GM18868 (cell line): ENCODE data around the gene RAP1B.
"Not testable (repeated sequence)": the region's sequence is repeated elsewhere in the genome, so short reads cannot be mapped to it uniquely, and the experiment has no call there.

ENCODE experiments used
- ATAC-seq: cut with Tn5 transposase; IDR thresholded peaks from one replicate; pipeline ENCODE4 v1.9.1; 2021; ENCODE audit warnings: mild to moderate bottlenecking, moderate library complexity; ENCODE audit not compliant: unreplicated experiment

RAP1B gene

DNA sequence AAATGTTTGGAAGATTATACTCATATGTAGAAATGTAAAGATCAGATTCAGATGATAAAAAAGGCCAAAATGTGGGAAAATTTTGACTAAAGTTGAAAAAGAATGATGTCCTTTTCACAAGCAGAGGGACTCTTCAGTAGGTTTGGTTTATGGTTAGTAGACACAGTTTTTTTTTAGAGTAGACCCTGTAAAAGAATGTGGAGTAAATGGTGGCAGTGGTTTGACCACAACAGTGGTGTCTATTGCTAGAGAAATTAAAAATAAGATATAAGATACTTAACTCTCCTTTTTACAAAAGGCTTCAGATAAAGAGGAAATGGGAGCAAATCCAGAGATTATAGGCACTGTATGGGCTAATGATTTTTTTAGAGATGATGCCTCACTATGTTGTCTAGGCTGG, 21.8 kb downstream of the RAP1B start:
- no peak for ATAC-seq

DNA sequence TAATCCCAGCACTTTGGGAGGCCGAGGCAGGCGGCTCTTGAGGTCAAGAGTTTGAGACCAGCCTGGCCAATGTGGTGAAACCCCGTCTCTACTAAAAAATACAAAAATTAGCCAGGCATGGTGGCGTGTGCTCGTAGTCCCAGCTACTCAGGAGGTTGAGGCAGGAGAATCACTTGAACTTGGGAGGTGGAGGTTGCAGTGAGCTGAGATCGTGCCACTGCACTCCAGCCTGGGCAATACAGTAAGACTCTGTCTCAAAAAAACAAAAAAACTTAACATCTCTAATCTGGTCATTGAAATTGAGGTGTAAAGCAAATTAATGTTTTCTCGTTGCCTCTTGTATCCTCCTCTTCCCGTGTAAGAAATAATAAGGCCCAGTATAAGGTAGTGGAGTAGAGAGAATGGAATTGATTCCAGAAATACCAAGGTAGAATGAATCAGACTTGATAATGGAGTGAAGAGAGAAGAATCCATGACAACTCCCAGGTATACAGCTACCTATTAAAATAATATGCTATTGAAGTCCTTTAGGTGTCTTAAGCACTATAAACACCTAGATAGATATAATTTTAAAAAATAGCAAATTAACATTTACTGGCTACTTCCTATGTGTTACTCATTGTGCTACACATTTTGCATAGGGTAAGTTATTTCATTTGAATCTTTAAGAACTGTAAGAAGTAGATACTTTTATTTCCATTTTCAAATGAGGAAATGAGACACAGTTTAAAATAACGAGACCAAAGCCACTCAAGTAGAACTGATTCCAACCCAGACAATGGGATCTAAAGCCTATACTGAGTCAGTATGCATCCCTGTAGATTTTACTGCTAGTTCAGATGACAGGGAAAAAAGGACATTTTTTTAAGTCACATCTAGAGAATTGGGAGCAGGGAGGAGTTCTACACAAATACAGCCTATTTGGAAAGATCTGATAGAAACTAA, 23.2 kb downstream of the RAP1B start:
- ATAC-seq: peak; percentile 45

DNA sequence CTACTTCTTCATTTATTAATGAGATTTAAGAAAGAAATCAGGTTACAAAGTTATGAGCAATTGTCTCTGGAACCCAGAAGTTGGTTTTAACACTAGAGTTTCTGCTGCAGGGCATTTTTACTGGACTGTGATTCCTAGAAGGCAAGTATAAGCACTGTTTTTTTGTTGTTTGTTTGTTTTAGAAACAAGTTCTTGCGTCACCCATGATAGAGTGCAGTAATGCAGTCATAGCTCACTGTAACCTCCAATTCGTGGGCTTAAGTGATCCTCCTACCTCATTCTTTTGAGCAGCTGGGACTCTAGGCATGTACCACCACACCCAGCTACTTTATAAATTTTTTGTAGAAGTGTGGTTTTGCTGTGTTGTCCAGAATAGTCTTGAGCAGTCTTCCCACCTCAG, 25.6 kb downstream of the RAP1B start:
- no peak for ATAC-seq

DNA sequence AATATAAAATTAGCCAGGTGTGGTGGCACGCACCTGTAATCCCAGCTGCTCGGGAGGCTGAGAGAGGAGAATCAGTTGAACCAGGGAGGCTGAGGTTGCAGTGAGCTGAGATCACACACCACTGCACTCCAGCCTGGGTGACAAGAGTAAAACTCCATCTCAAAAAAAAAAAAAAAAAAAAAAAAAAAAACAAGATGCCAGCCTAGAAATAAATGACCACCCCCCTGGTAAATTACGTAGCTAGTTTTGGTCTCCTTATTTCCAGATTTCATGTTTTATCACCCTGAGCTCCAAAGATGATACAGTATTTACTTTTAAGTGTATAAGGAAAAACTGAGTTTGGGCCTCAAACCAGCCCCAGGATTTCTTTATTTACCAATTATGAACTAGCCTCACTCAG, 26.7 kb downstream of the RAP1B start:
- ATAC-seq: not testable (repeated sequence)

DNA sequence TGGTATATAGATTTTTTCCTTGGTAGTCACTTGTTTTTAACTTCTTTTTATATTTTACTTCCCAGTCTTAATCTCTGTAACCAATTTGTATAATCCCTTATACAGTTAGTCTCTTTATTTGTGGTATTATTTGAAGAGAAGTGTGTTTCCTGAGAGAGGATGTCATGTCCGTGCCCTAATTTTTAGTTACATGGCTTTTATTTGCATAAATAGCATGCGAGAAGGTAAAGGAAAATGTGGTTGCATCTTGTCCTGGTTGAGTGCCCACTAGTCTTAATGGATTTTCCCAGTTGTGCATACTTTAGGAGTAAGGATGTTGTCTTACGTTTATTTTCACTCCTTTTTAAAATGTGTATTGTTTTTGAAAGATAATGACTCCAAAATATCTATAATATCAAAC, 27.5 kb downstream of the RAP1B start:
- no peak for ATAC-seq

DNA sequence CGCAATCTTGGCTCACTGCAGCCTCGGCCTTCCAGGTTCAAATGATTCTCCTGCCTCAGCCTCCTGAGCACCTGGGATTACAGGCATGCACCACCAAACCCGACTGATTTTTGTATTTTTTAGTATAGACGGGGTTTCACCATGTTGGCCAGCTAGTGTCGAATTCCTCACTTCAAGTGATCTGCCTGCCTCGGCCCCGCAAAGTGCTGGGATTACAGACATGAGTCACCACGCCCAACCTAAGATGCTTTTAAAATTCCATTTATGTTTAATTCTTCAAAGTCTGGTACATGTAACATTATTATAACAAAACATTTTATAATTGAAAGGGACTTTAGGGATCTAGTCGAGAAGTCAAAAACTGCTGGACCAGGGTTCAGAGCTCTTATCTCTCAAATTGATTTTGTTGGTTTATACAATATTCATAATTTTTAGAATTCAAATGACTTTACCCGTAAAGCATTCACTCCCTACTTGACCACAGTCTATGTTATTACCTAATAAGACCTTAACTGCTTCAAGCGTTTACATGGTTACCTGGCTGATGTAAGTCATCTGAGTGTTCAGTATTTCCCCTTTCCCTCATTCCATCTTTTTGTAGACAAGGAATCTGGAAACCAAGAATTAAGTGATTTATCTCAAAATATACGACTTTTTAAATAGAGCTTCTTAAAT, 28.2 kb downstream of the RAP1B start:
- no peak for ATAC-seq

DNA sequence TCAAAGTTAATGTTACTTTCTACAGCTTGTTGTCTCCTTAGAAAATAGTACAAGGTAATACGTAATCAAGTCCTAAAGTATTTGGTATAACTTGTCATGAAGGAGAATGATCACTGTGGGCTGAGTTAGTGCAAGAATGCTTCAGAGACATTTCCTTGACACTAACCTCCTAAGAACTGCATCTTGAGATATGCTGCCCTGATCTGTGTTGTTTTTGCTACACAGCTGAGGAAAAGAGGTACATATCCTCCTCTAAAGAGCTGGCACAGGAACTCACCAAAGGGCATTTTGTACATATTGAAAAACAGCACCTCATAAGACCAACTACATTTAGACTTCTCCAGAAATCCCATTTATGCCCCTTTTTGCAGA, 28.7 kb downstream of the RAP1B start:
- ATAC-seq: no peak

DNA sequence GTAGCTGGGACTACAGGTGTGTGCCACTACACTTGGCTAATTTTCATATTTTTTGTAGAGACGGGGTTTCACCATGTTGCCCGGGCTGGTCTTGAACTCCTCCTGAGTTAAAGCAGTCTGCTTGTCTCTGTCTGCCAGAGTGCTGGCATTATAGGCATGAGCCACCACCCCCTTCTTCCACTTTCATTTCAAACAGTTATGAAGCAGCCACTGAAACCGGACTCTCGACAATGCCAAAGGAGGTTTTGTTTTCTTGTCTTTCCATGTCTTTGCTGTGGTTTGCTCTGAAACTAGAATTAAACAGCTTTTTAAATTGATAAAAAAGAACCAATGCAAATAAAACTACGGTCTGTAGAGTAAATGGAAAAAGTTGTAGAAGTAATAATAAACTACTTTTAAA, 30.4 kb downstream of the RAP1B start:
- peak; percentile 84 for ATAC-seq

DNA sequence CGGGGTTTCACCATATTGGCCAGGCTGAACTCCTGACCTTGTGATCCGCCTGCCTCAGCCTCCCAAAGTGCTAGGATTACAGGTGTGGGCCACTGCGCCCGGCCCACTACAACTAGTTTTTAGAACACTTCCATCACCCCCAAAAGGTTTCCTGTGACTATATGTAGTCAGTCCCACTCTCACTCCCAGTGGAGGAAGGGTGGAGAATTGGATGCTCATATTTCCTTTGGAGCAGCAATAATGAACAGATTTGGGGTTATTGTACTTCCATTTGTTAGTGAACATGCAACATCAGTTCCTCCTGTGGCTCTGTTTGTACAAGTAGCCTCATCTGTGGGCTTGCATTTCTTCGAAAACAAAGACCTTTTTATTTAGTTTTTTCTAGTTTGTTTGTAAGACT, 35.8 kb downstream of the RAP1B start:
- ATAC-seq: no peak

DNA sequence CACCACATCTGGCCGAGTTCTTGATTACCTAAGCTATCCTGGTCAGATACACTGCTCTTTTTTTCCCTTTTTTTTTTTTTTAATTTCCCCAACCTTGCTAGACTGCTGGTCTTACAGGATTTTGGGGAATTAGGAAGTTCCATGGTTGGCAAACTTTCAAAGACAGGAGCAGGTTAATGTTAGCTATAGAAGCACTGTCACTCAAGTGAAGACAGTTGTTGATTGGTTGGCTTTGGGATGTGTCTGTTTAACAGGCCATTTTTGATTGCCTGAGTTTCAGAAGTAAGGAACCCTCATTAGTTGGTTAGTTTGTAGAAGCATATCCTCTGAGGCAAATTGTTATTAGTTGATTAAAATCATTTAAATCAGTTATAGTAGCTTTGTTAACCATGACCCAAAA, 36.8 kb downstream of the RAP1B start:
- no peak for ATAC-seq

DNA sequence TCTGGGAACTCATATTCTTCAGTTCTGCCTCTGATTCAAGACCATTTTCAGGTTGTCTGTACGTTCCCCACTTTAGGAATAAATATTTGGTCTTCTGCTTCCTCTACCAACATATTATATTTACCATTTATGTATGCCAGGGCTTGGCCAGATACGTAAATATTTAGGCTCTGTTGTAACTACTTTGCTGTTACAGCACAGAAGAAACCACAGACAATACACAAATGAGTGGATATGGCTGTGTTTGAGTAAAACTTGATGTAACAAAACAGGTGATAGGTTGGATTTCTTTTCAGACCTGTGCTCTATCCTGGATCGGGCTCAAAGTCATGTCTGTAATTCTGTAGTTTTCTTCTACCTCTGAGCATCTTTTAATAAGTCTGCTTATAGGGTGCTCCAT, 37.5 kb downstream of the RAP1B start:
- no peak for ATAC-seq

DNA sequence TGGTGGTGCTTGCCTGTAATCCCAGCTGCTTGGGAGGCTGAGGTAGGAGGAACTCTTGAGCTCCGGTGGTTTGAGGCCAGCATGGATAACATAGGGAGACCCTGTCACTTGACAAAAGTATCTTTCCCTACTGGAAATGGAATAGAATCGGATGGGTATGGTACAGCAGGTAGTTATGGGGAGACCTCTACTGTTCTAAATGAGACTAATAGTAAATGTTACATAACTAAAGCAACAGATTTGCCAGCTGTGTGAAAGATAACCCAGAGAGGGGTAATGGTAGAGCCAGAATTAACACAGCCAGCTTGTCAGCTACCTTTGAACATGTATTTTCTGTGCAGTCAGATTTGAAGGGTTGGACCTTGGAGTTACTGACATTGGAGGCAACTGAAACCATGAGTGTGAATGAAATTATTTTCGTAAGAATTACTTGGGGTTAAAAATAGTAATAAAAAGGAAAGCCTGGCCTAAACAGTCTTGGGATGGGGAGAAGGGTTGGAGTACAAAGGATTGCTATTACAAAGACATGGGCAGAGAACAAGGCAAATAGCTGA, 54.4 kb downstream of the RAP1B start:
- no peak for ATAC-seq

DNA sequence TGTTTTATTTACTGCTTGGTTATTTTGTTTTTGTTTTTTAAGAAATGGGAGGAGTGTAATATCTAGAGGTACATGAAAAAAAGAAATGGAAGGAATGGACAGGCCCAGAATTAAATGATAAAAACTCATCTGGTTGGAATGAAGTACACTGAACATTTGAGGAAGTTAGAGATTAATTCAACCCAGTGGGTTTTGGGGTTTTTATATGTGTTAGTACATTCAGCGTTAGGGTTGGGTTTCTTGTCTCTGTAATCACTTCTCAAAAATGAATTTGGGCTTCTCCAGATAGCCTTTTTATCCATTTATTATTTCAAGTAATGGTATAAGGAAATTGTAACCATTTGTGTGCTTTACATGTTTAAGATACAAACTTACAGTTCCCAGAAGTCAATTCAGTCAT, 56.6 kb downstream of the RAP1B start:
- no peak for ATAC-seq

DNA sequence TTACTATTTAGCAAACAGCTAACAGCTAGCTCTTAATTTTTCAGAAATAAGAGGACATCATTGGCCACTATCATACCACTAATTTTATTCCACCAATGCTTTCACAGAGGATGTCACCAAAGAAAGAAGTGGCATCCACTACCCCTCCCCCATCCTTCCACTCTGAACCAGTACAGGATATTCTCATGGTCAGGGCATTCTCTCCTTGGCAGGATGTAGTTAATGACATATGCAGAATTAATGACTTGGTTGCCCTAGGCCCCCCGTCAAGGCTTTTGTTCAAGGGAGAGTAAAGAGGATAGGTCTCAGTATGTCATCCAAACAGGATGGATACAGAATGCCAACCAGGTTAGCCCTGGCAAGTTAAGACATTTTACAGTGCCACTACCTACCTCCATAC, 57.2 kb downstream of the RAP1B start:
- no peak for ATAC-seq

DNA sequence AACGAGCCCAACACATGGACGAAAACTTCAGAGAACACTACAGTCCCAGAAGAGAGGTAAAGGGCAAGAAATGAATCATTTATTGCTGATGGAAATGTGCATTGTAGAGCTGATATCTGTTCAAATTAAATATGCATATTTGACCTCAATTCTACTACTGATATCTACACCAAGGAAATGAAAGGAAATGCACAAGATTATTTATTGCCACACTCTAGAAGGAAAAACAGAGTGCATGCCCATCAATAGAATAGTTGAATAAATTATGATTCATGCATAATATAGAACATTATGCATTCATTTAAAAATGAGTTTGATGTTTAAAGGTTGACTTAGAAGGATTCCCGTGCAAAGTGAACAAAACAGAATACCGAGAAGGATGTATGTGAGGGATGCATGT, 60.5 kb downstream of the RAP1B start:
- ATAC-seq: no peak

DNA sequence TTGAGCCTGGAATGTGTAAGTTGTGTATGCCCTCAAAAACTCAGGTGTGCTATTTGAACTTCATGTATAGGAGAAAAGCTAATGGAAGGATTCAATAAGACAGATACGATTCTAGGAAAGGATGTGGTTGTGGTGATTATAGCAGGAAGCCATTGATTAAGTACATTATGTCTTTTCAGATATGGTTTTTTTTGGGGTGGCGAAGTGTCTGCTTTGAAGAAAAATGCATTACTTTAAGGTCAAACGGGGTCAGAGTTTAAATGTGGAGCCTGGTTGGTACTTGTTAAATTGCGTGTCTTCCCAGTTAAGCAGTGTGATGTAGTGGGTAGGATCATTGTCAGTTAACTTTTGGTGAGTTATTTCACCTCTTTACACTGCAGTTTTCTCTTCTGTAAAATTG, 63.1 kb downstream of the RAP1B start:
- ATAC-seq: no peak

DNA sequence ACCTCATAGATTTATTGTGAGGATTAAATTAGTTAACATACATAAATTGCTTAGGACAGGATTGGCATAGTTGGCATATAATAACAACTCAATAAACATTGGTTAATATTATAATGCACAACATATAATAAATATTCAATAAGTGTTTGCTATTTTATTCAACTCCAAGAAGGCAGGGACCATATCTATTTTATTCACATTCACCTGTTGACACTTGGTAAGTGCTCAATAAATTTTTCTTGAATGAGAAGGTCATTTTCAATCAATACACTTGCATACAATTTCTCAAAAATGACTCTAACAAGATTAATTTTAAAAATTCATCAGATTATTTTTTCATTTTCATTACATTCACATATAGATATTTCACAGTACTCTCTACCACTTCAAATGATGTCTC, 63.7 kb downstream of the RAP1B start:
- ATAC-seq: no peak

DNA sequence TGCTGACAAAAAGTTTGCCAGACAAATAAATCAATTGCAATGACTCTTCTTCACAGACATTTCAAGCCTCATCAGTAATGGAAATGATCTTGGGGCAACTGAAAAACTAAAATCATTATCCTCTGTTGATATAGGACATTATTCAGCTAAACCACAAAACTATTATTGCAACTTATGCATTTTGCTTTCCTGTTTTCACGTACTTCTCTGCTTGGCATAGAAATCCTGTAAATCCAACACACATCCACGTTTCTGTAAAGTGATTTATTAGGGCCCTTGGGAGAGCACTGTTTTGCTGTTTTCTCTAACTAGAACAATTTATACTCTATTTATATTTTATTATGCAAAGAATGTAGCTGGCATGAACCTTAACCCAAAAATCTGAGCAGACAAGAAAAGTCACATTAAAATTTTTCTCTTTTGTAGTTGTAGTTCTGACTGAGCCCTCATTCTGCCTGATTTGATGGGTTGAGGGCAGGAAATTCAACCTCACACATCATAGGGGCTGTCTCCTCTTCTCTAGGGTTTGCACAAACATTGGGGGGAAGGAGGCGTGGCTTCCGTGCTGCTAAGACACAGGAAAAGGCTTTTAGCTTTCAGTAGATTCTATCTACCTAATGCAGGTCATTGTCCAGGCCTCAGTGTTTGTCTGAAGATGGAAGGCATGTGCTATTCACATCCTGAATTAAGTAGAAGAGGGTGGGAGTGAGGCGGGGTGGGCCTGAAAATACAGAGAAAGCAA, 64.6 kb downstream of the RAP1B start:
- no peak for ATAC-seq

DNA sequence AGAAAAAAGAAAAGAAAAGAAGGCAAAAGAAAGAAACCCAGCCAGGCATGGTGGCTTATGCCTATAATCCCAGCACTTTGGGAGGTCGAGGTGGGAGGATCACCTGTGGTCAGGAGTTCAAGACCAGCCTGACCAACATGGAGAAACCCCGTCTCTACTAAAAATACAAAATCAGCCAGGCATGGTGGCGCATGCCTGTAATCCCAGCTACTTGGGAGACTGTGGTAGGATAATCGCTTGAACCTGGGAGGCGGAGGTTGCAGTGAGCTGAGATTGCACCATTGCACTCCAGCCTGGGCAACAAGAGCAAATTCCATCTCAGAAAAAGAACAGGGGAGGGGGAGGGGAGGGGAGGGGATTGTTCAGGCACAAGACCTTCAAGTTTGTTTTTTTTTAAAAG, 66.2 kb downstream of the RAP1B start:
- ATAC-seq: not testable (repeated sequence)

DNA sequence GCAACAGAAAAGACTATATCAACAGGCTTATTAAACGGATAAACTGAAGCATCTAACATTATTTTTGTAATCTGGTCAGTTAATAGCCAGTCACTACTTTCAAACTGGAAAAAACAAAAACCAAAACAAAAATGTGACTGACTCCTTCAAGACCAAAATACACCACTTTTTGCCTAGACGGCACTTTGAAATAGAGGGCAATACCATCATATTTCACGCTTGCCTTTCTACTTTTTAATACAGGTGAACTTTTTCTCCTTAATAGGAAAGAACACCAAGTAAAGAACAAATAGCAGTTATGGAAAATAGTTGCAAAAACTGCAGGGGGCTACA, 75.5 kb downstream of the RAP1B start:
- ATAC-seq: no peak
